HL-60 (cell line): ENCODE measurements around the gene STXBP1.

ENCODE experiments used
- CTCF ChIP-seq: IDR thresholded peaks from one replicate; pipeline ENCODE4 v1.5.1; 2011; ENCODE audit warnings: low read length, control low read depth, inconsistent platforms; ENCODE audit not compliant: insufficient read depth
- GABPA ChIP-seq: IDR thresholded peaks from 2 replicates; pipeline ENCODE4 v1.6.1; 2012; ENCODE audit warnings: low read depth
- POLR2AphosphoS5 ChIP-seq: IDR thresholded peaks from 2 replicates; pipeline ENCODE4 v1.6.1; 2012; ENCODE audit warnings: low read depth
- REST ChIP-seq: IDR thresholded peaks from 2 replicates; pipeline ENCODE4 v1.6.1; 2012; ENCODE audit warnings: low read depth; ENCODE audit not compliant: insufficient replicate concordance

- TF ChIP-seq CTCF (no peak), GABPA (no peak), POLR2AphosphoS5 (no peak), REST (no peak)
Measured at GRCh38 chr9:127644943-127645342, 32.9 kb downstream of the STXBP1 start.
